Measurements from ENCODE around the gene TAF11L12. TPM values are rescaled to one million over a fixed set of nuclear protein-coding genes. Genes with fewer than 3 reads are reported as not detected.
"Not testable (repeated sequence)": the region's sequence is repeated elsewhere in the genome, so short reads cannot be mapped to it uniquely, and the experiment has no call there.

TAF11L12 gene
- total and polyA plus RNA-seq, 2 experiments from 2014 or later, result not detected

- no peaks in the 10 kb centered on the region for H4K20me1 ChIP-seq (ENCODE audit: insufficient read depth, poor library complexity, severe bottlenecking)
- H3K36me3 ChIP-seq (replicated peaks; ENCODE audit: insufficient read depth, low read depth), result no peaks in the 10 kb centered on the region
- no peaks in the 10 kb centered on the region for H3K27me3 ChIP-seq
- no peak overlapping the region for H3K4me2 ChIP-seq
- no peaks in the 10 kb centered on the region for H3K9me3 ChIP-seq (ENCODE audit: low read depth)
- TF ChIP-seq EZH2phosphoT487 (IDR thresholded peaks at IDR 0.05; ENCODE audit: low read depth, severe bottlenecking, unreplicated experiment), result no peak
- no peak for TF ChIP-seq CTCF (IDR thresholded peaks at IDR 0.05; ENCODE audit: poor library complexity)
- TF ChIP-seq EZH2 (IDR thresholded peaks at IDR 0.05; ENCODE audit: borderline replicate concordance), result no peak
- 82% methylated on average over 17 of the region's 17 CpGs for WGBS (ENCODE audit: low lambda C conversion rate, missing lambda C conversion rate)
- H3K4me3 ChIP-seq, result no peak overlapping the region
- H2AFZ ChIP-seq, result no peak overlapping the region
- no peaks in the 10 kb centered on the region for H3K9me2 ChIP-seq (replicated peaks; ENCODE audit: insufficient read depth)
- no peak for DNase-seq (ENCODE audit: low spot score)
- no peaks in the 10 kb centered on the region for H3K79me2 ChIP-seq
- no peaks in the 10 kb centered on the region for H3K4me1 ChIP-seq (ENCODE audit: insufficient read depth)
- H3K27ac ChIP-seq, result no peak overlapping the region
These were observed 10.4 kb downstream of the TAF11L12 start for GRCh38 chr5:17620627-17621026.

- no peaks in the 10 kb centered on the region for H3K9me2 ChIP-seq (replicated peaks; ENCODE audit: insufficient read depth)
- TF ChIP-seq EZH2phosphoT487 (IDR thresholded peaks at IDR 0.05; ENCODE audit: low read depth, severe bottlenecking, unreplicated experiment) (no peak), EZH2 (IDR thresholded peaks at IDR 0.05; ENCODE audit: borderline replicate concordance) (no peak), CTCF (IDR thresholded peaks at IDR 0.05; ENCODE audit: poor library complexity) (no peak)
- H2AFZ ChIP-seq, result no peak overlapping the region
- H3K9me3 ChIP-seq (ENCODE audit: low read depth), result no peaks in the 10 kb centered on the region
- H3K27me3 ChIP-seq, result no peaks in the 10 kb centered on the region
- H3K4me3 ChIP-seq, result no peak overlapping the region
- 90% methylated on average over 11 of the region's 11 CpGs for WGBS (ENCODE audit: low lambda C conversion rate, missing lambda C conversion rate)
- H3K4me1 ChIP-seq (ENCODE audit: insufficient read depth), result no peaks in the 10 kb centered on the region
- no peak overlapping the region for H3K4me2 ChIP-seq
- no peak overlapping the region for H3K27ac ChIP-seq
- DNase-seq (ENCODE audit: low spot score), result no peak
- no peaks in the 10 kb centered on the region for H3K79me2 ChIP-seq
- H4K20me1 ChIP-seq (ENCODE audit: insufficient read depth, poor library complexity, severe bottlenecking), result no peaks in the 10 kb centered on the region
- H3K36me3 ChIP-seq (replicated peaks; ENCODE audit: insufficient read depth, low read depth), result no peaks in the 10 kb centered on the region
These were observed 15.5 kb downstream of the TAF11L12 start for GRCh38 chr5:17625686-17626085.

GRCh38 chr5:17631788-17632187 is 21.6 kb downstream of the TAF11L12 start, which contains the start of gene TAF11L13:
Gene TAF11L13 (plus strand): TSS chr5:17632088.
- H3K4me2 ChIP-seq; H4K20me1 ChIP-seq (ENCODE audit: insufficient read depth, poor library complexity, severe bottlenecking); H3K4me3 ChIP-seq; H3K9me3 ChIP-seq (ENCODE audit: low read depth); DNase-seq (ENCODE audit: low spot score); H3K79me2 ChIP-seq; H3K27ac ChIP-seq; H3K9me2 ChIP-seq (replicated peaks; ENCODE audit: insufficient read depth); H3K27me3 ChIP-seq; H2AFZ ChIP-seq; H3K36me3 ChIP-seq (replicated peaks; ENCODE audit: insufficient read depth, low read depth); H3K4me1 ChIP-seq (ENCODE audit: insufficient read depth): not testable (repeated sequence)
- WGBS (ENCODE audit: low lambda C conversion rate, missing lambda C conversion rate), result 91% methylated on average over 10 of the region's 12 CpGs

- 93% methylated on average over 5 of the region's 5 CpGs for WGBS (ENCODE audit: low lambda C conversion rate, missing lambda C conversion rate)
- no peak within 1 kb of the TSS for H2AFZ ChIP-seq
- DNase-seq (ENCODE audit: low spot score), result no peak
- H3K27me3 ChIP-seq, result no peaks in the 10 kb centered on the region
- H3K9me2 ChIP-seq (replicated peaks; ENCODE audit: insufficient read depth), result no peaks in the 10 kb centered on the region
- no peak within 1 kb of the TSS for H3K4me2 ChIP-seq
- TF ChIP-seq CTCF (IDR thresholded peaks at IDR 0.05; ENCODE audit: poor library complexity) (no peak), EZH2 (IDR thresholded peaks at IDR 0.05; ENCODE audit: borderline replicate concordance) (no peak), EZH2phosphoT487 (IDR thresholded peaks at IDR 0.05; ENCODE audit: low read depth, severe bottlenecking, unreplicated experiment) (no peak)
- no peaks in the 10 kb centered on the region for H3K9me3 ChIP-seq (ENCODE audit: low read depth)
- H3K79me2 ChIP-seq, result no peaks in the 10 kb centered on the region
- no peaks in the 10 kb centered on the region for H3K4me1 ChIP-seq (ENCODE audit: insufficient read depth)
- no peak within 1 kb of the TSS for H3K4me3 ChIP-seq
- H3K27ac ChIP-seq, result no peak within 1 kb of the TSS
- H3K36me3 ChIP-seq (replicated peaks; ENCODE audit: insufficient read depth, low read depth), result no peaks in the 10 kb centered on the region
- H4K20me1 ChIP-seq (ENCODE audit: insufficient read depth, poor library complexity, severe bottlenecking), result no peaks in the 10 kb centered on the region
These were observed 24.0 kb downstream of the TAF11L12 start, which contains the start of gene TAF11L14 for GRCh38 chr5:17634160-17634559. Gene TAF11L14 (plus strand): TSS chr5:17634460.

- H2AFZ ChIP-seq; H3K9me2 ChIP-seq (replicated peaks; ENCODE audit: insufficient read depth); H3K9me3 ChIP-seq (ENCODE audit: low read depth); H3K4me2 ChIP-seq; H4K20me1 ChIP-seq (ENCODE audit: insufficient read depth, poor library complexity, severe bottlenecking); H3K36me3 ChIP-seq (replicated peaks; ENCODE audit: insufficient read depth, low read depth); H3K27me3 ChIP-seq; H3K79me2 ChIP-seq; H3K4me1 ChIP-seq (ENCODE audit: insufficient read depth); H3K27ac ChIP-seq; H3K4me3 ChIP-seq; DNase-seq (ENCODE audit: low spot score): not testable (repeated sequence)
- 95% methylated on average over 10 of the region's 10 CpGs for WGBS (ENCODE audit: low lambda C conversion rate, missing lambda C conversion rate)
These were observed 39.0 kb downstream of the TAF11L12 start for GRCh38 chr5:17649232-17649631.

- H3K79me2 ChIP-seq; H3K27me3 ChIP-seq; H3K9me3 ChIP-seq (ENCODE audit: low read depth); H2AFZ ChIP-seq; H3K4me1 ChIP-seq (ENCODE audit: insufficient read depth); H3K4me3 ChIP-seq; DNase-seq (ENCODE audit: low spot score); H3K36me3 ChIP-seq (replicated peaks; ENCODE audit: insufficient read depth, low read depth); H3K4me2 ChIP-seq; H3K27ac ChIP-seq; H4K20me1 ChIP-seq (ENCODE audit: insufficient read depth, poor library complexity, severe bottlenecking); H3K9me2 ChIP-seq (replicated peaks; ENCODE audit: insufficient read depth): not testable (repeated sequence)
- 98% methylated on average over 30 of the region's 32 CpGs for WGBS (ENCODE audit: low lambda C conversion rate, missing lambda C conversion rate)
These were observed 45.1 kb downstream of the TAF11L12 start for GRCh38 chr5:17655201-17655759.

Measured in hepatocyte (in vitro differentiated cells).